ENCODE measurements around the gene DNAH17. TPM values are rescaled to one million over a fixed set of nuclear protein-coding genes. Genes with fewer than 3 reads are reported as not detected.

The DNAH17 gene
- total and polyA plus RNA-seq, 2 of the 8 experiments (the other 6 are each of a cell fraction or from before 2014, with no cell fraction given), result 0.14 to 0.67 TPM

DNA sequence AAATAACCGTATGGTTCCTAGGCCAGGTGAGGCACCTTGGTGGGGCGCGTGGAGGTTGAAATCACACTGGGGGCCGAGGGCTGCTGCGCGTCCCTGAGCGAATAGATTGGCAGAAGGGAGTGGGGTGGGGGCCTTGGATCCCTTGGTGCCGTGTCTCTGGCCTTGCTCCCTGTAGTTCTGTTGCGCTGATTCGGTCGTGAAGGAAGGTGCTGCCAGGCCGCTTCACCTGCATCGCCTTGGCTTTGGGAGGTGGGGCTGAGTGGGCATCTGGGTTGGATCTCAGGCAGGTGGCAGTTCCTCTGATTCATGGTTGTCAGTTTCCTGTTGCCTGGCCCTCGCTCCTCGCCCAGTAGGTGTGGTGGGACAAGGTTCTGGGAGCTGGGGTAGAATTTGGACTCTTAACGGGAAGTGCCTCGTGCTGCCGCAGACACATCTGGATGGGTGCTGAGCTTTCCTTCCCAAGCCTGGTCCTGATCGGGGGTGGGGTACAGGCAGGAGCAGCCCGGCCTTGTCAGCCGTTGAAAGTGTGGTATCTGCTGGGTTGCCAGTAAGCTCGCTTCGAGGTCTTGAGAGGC, 168.6 kb downstream of the DNAH17 start:
- H3K79me1 ChIP-seq (ENCODE audit: low read depth, low read length), result peaks cover 21% of the 10 kb centered on the region
- H2AFZ ChIP-seq (ENCODE audit: low read length), result no peak overlapping the region
- no peak overlapping the region for H2BK12ac ChIP-seq (ENCODE audit: low read depth, low read length)
- CTCF ChIA-PET (ENCODE audit: partially characterized antibody), result interaction anchor here (0.6 to 3.9 kb wide), 7 partner anchors 13 to 275 kb away, joined by 3 to 23 read pairs (median 4); no protein-coding TSS in a partner anchor
- no peak overlapping the region for H3K9ac ChIP-seq (replicated peaks in 1 of 4; ENCODE audit: extremely low read depth in 1 of 4, low read depth in 3 of 4, low read length in 3 of 4)
- WGBS, 2 experiments (ENCODE audit: extremely low coverage in 1 of 2, insufficient coverage in 1 of 2, insufficient read length in 1 of 2, insufficient replicate concordance in 2 of 2, low coverage in 1 of 2, low lambda C conversion rate in 2 of 2, missing lambda C conversion rate in 1 of 2), result 90% methylated on average over 22 of the region's 23 CpGs; no CpG with 5 or more reads in 1 of the 2 experiments
- DNase-seq (ENCODE audit: low read depth in 1 of 2, low spot score in 2 of 2) (no peak), FAIRE-seq (no peak)
- POLR2A ChIA-PET (ENCODE audit: partially characterized antibody), result interaction anchor here (0.8 kb wide), 1 partner anchor 13 kb away, joined by 3 read pairs; no protein-coding TSS in a partner anchor
- H3K4me3 ChIP-seq (ENCODE audit: extremely low read depth in 1 of 4, insufficient read depth in 2 of 4, low read depth in 3 of 4, low read length in 4 of 4), result no peak overlapping the region
- H3K14ac ChIP-seq (ENCODE audit: insufficient read length), result no peak overlapping the region
- peak overlapping the region; percentile 81; the same call in 1 of the 2 replicates for H2BK5ac ChIP-seq (ENCODE audit: low read depth, low read length)
- peaks cover 3 to 85% of the 10 kb centered on the region in 2 experiments; a peak in 3 of 4 replicates for H3K79me2 ChIP-seq (ENCODE audit: control insufficient read depth in 1 of 2, insufficient read depth in 2 of 2, low read length in 2 of 2)
- no peak overlapping the region for H3K27ac ChIP-seq (ENCODE audit: low read depth, low read length)
- H3K27me3 ChIP-seq (replicated peaks in 1 of 4; ENCODE audit: control insufficient read depth in 3 of 4, extremely low read depth in 1 of 4, insufficient read depth in 3 of 4, low read length in 3 of 4), result no peaks in the 10 kb centered on the region
- no peaks in the 10 kb centered on the region for H3K9me3 ChIP-seq (ENCODE audit: insufficient read depth in 2 of 2, low read depth in 1 of 2, low read length in 1 of 2)
- H2AK5ac ChIP-seq (ENCODE audit: low read depth, low read length), result 0 out of 2 replicates have a peak overlapping the region, but pooled peaks have one; percentile 75
- peaks cover 36 to 56% of the 10 kb centered on the region in 2 experiments for H4K20me1 ChIP-seq (replicated peaks in 1 of 2; ENCODE audit: control insufficient read depth in 1 of 2, insufficient read depth in 2 of 2, low read length in 2 of 2)
- H2BK120ac ChIP-seq (replicated peaks; ENCODE audit: low read depth, low read length), result no peak overlapping the region
- no peaks in the 10 kb centered on the region for H3K23me2 ChIP-seq (ENCODE audit: low read depth, low read length)
- H4K91ac ChIP-seq (replicated peaks; ENCODE audit: insufficient read length, low read length), result no peak overlapping the region
- H3K4me1 ChIP-seq (replicated peaks in 1 of 4; ENCODE audit: control insufficient read depth in 3 of 4, insufficient read depth in 4 of 4, low read length in 3 of 4), result peaks cover 0 to 16% (median 9%) of the 10 kb centered on the region in 4 experiments; a peak in 5 of 7 replicates
- peaks cover 5 to 17% (median 15%) of the 10 kb centered on the region in 4 experiments for H3K36me3 ChIP-seq (ENCODE audit: control insufficient read depth in 2 of 4, insufficient read depth in 4 of 4, low read length in 3 of 4)
- H3K4ac ChIP-seq (replicated peaks; ENCODE audit: insufficient read length, low read depth, low read length), result no peak overlapping the region
- no peak overlapping the region; the same call in 1 of the 2 replicates for H3K18ac ChIP-seq (ENCODE audit: extremely low read depth, low read length)
- H2BK15ac ChIP-seq (ENCODE audit: low read length), result no peak overlapping the region
- peak overlapping the region; percentile 72 for H4K8ac ChIP-seq (ENCODE audit: extremely low read depth, insufficient read depth, low read length)
- no peak overlapping the region for H4K5ac ChIP-seq (ENCODE audit: insufficient read length, low read depth, low read length)
- H3K56ac ChIP-seq (replicated peaks; ENCODE audit: insufficient read length, low read depth, low read length), result no peak overlapping the region
- H3K4me2 ChIP-seq (ENCODE audit: insufficient read depth in 1 of 2, low read depth in 2 of 2, low read length in 2 of 2), result no peak overlapping the region
- H2BK20ac ChIP-seq (ENCODE audit: low read length), result no peak overlapping the region
- H3K23ac ChIP-seq (ENCODE audit: insufficient read length), result no peak overlapping the region
- TF ChIP-seq CBX5 (IDR thresholded peaks at IDR 0.05; ENCODE audit: low read depth, low read length) (no peak), BRCA1 (IDR thresholded peaks at IDR 0.05; ENCODE audit: low read depth, low read length) (no peak), ASH2L (IDR thresholded peaks at IDR 0.05; ENCODE audit: low read length) (no peak), RBBP5 (IDR thresholded peaks at IDR 0.05; ENCODE audit: borderline replicate concordance, low read depth, low read length) (no peak), MAFK (IDR thresholded peaks at IDR 0.05; ENCODE audit: low read depth, low read length) (no peak)
